GM18508 (cell line): ENCODE data around the gene ZSCAN12.

Experiments used
- ATAC-seq: cut with Tn5 transposase; IDR thresholded peaks from one replicate; pipeline ENCODE4 v1.9.1; 2021; ENCODE audit warnings: moderate number of reproducible peaks; ENCODE audit not compliant: insufficient read depth, unreplicated experiment

Gene ZSCAN12

DNA sequence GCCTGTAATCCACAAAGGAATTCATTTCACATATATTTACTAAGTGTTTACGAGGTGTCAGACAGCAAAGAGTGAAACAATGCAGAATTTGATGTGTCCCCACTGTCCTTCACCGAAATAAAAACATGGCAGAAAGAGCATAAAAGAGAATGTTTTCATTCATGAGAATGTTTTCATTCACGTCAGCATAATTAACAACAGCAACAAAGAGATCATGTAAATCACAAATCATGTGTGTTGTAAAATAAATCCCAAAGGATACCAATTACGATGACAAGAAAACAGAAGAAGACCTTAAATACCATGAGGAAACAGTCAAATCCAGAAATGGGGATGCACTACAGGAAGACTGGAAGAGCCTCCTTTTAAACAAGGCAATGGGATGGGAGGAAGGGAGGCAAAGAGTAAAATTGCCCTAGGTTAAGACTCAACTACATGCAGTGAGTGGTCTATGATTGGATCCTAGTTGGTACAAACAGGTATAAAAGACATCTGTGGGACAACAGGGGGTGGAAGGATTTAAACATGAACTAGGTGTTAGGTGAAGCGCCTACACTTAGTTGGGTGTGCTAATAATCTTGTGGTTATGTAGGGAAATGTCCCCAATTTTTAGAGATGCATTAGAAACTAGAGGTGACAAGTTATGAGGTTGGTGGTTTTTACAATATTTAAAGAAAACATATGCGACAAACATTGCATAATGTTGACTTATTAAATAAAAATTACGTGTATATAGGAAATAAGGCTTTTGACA lies 65.1 kb downstream of the ZSCAN12 start:
- ATAC-seq, result no peak

DNA sequence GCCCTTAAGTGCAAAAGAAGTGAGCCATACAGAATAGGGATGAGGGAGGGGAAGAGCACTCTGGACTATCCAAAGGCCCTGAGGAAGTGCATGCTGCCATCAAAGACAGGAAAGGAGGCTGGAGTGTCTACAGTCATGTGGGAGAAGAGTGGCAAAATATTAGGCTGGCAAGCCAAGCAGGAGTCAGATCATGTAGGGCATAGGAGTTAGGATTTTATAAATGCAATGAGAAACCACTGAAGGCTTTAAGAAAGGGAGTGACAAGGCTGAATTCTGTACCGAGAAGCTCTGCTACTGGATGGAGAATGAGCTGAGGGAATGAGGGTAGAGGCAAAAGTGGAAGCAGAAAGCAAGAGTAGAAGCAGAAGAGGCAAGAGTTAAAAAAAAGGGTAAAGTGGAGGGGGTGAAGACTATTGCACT lies 65.9 kb downstream of the ZSCAN12 start:
- ATAC-seq, result no peak

DNA sequence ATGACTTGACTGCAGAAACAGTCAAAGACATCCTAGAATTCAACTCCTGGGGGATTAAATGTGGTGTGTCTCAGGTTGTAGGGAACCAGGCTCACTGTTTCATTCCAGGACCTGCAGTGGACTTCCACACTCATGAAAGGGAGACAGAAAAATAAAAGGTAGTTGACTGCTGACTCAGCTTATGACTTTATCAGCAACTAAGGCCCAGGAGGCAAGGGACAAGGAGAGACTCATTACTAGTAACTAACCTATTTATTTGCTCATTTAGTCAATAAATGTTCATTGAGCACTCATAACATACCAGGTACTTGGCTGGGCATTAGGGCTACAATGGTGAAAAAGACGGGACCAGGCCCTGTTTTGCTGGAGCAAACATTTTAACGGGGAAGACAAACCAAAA lies 66.5 kb downstream of the ZSCAN12 start:
- no peak for ATAC-seq

DNA sequence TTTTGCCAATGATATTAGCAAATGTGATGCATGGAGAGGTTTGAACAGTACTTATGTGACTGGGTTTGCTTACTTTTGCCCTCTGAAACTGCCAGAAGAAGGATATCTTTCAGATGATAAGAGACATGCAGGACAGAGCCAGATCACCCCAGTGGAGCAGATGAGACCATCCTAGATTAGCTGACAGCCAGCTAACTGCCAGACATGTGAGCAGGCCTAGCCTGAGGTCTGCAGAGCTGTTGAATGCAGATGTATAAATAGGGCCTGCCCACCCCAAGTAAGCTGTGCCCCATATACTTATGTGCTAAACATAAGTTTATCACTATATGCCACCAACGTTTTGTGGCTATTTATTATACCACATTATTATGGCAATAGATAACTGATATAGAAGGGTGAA lies 69.5 kb downstream of the ZSCAN12 start:
- ATAC-seq, result no peak
